Stimulated activated CD4-positive, alpha-beta T cell treated with anti-CD3 and anti-CD28 coated beads, TNF-alpha, amount 100 ng/mL, for 4 hours (primary cell): ENCODE results near the gene UNC5B.
"Not testable (repeated sequence)": the region's sequence is repeated elsewhere in the genome, so short reads cannot be mapped to it uniquely, and the experiment has no call there.

Source experiments
- DNase-seq, 3 experiments: peaks; one replicate each; pipeline ENCODE4 v3.0.0-alpha.2; 2020; ENCODE audit warnings: low read depth in 3 of 3

The UNC5B gene

GRCh38 chr10:71209352-71209715, 3.0 kb upstream of the UNC5B start:
- DNase-seq: no peak

- no peak for DNase-seq
Observed at GRCh38 chr10:71209731-71210541, 2.4 kb upstream of the UNC5B start.

- DNase-seq: no peak
Observed at GRCh38 chr10:71210542-71210871, 1.9 kb upstream of the UNC5B start.

- no peak for DNase-seq
Observed at GRCh38 chr10:71211053-71211452, 1.3 kb upstream of the UNC5B start.

- DNase-seq: no peak
Observed at GRCh38 chr10:71211775-71212317, 524 bp upstream of the UNC5B start.

- no peak for DNase-seq
Observed at GRCh38 chr10:71213127-71213621, 804 bp downstream of the UNC5B start.

- DNase-seq: no peak
Observed at GRCh38 chr10:71213761-71214440, 1.5 kb downstream of the UNC5B start.

GRCh38 chr10:71214641-71215559, 2.5 kb downstream of the UNC5B start:
- DNase-seq: no peak

- no peak for DNase-seq
Observed at GRCh38 chr10:71216363-71216695, 4.0 kb downstream of the UNC5B start.

- DNase-seq: no peak
Observed at GRCh38 chr10:71216751-71217265, 4.4 kb downstream of the UNC5B start.

GRCh38 chr10:71217266-71218045, 5.1 kb downstream of the UNC5B start:
- DNase-seq: no peak

- no peak for DNase-seq
Observed at GRCh38 chr10:71218046-71218650, 5.8 kb downstream of the UNC5B start.

GRCh38 chr10:71218651-71219050, 6.3 kb downstream of the UNC5B start:
- no peak for DNase-seq

GRCh38 chr10:71219236-71219917, 7.0 kb downstream of the UNC5B start:
- not testable (repeated sequence) for DNase-seq

- no peak for DNase-seq
Observed at GRCh38 chr10:71219918-71220688, 7.7 kb downstream of the UNC5B start.

- no peak for DNase-seq
Observed at GRCh38 chr10:71220689-71221540, 8.5 kb downstream of the UNC5B start.

GRCh38 chr10:71221586-71222202, 9.3 kb downstream of the UNC5B start:
- no peak for DNase-seq
